ENCODE results near the gene CSNK1D. TPM values are rescaled to one million over a fixed set of nuclear protein-coding genes. Genes with fewer than 3 reads are reported as not detected.

The CSNK1D gene
- total RNA-seq, 2 experiments from 2014 or later, result 110 to 115 TPM

- Mint-ChIP-seq H3K27me3 (no peaks in the 10 kb centered on the region), H3K4me3 (peak overlapping the region; percentile 87), H3K36me3 (peaks cover 6% of the 10 kb centered on the region), H3K27ac (peak overlapping the region; percentile 72), H3K9me3 (no peaks in the 10 kb centered on the region), H3K4me1 (peaks cover 5% of the 10 kb centered on the region)
- DNase-seq, result no peak
Measured at GRCh38 chr17:82229698-82230608, 43.5 kb downstream of the CSNK1D start.

- no peaks in the 10 kb centered on the region for H3K27me3 Mint-ChIP-seq
- no peaks in the 10 kb centered on the region for H3K9me3 Mint-ChIP-seq
- peak within 1 kb of the TSS; percentile 87 for H3K4me3 Mint-ChIP-seq
- peaks cover 5% of the 10 kb centered on the region for H3K4me1 Mint-ChIP-seq
- peaks cover 8% of the 10 kb centered on the region for H3K36me3 Mint-ChIP-seq
- H3K27ac Mint-ChIP-seq, result peak within 1 kb of the TSS; percentile 79
- DNase-seq, result peak; percentile 80
Measured at GRCh38 chr17:82228842-82229697, 44.4 kb downstream of the CSNK1D start, which contains the start of gene SLC16A3. SLC16A3 (plus strand) TSS chr17:82229042; CDS start chr17:82236009, 6,967 bp downstream.

GRCh38 chr17:82228278-82228841 is 45.1 kb downstream of the CSNK1D start:
- Mint-ChIP-seq H3K27me3 (no peaks in the 10 kb centered on the region), H3K36me3 (peaks cover 8% of the 10 kb centered on the region), H3K27ac (peak overlapping the region; percentile 79), H3K4me1 (peaks cover 5% of the 10 kb centered on the region), H3K4me3 (peak overlapping the region; percentile 82), H3K9me3 (no peaks in the 10 kb centered on the region)
- DNase-seq, result peak; percentile 63

GRCh38 chr17:82227629-82228277 is 45.7 kb downstream of the CSNK1D start:
- H3K27ac Mint-ChIP-seq, result peak overlapping the region; percentile 79
- no peak for DNase-seq
- no peaks in the 10 kb centered on the region for H3K9me3 Mint-ChIP-seq
- no peaks in the 10 kb centered on the region for H3K27me3 Mint-ChIP-seq
- peaks cover 8% of the 10 kb centered on the region for H3K36me3 Mint-ChIP-seq
- peaks cover 5% of the 10 kb centered on the region for H3K4me1 Mint-ChIP-seq
- peak overlapping the region; percentile 82 for H3K4me3 Mint-ChIP-seq

GRCh38 chr17:82226809-82227628 is 46.5 kb downstream of the CSNK1D start:
- H3K36me3 Mint-ChIP-seq, result peaks cover 8% of the 10 kb centered on the region
- no peak for DNase-seq
- H3K4me1 Mint-ChIP-seq, result peaks cover 5% of the 10 kb centered on the region
- peak overlapping the region; percentile 40 for H3K4me3 Mint-ChIP-seq
- no peak overlapping the region for H3K27ac Mint-ChIP-seq
- H3K27me3 Mint-ChIP-seq, result no peaks in the 10 kb centered on the region
- H3K9me3 Mint-ChIP-seq, result no peaks in the 10 kb centered on the region

GRCh38 chr17:82226146-82226808 is 47.2 kb downstream of the CSNK1D start:
- Mint-ChIP-seq H3K4me3 (no peak overlapping the region), H3K4me1 (peaks cover 5% of the 10 kb centered on the region), H3K36me3 (peaks cover 8% of the 10 kb centered on the region), H3K27me3 (no peaks in the 10 kb centered on the region), H3K27ac (no peak overlapping the region), H3K9me3 (no peaks in the 10 kb centered on the region)
- no peak for DNase-seq

- Mint-ChIP-seq H3K27me3 (no peaks in the 10 kb centered on the region), H3K27ac (no peak overlapping the region), H3K4me1 (peaks cover 5% of the 10 kb centered on the region), H3K9me3 (no peaks in the 10 kb centered on the region), H3K36me3 (peaks cover 8% of the 10 kb centered on the region), H3K4me3 (no peak overlapping the region)
- DNase-seq, result no peak
Measured at GRCh38 chr17:82225368-82226029, 48.0 kb downstream of the CSNK1D start.

- Mint-ChIP-seq H3K9me3 (no peaks in the 10 kb centered on the region), H3K4me3 (no peak overlapping the region), H3K27ac (no peak overlapping the region), H3K36me3 (peaks cover 2% of the 10 kb centered on the region), H3K4me1 (peaks cover 2% of the 10 kb centered on the region), H3K27me3 (no peaks in the 10 kb centered on the region)
- DNase-seq, result no peak
Measured at GRCh38 chr17:82224666-82225065, 48.8 kb downstream of the CSNK1D start.

- Mint-ChIP-seq H3K27ac (no peak overlapping the region), H3K4me3 (no peak overlapping the region), H3K36me3 (peaks cover 2% of the 10 kb centered on the region)
Measured at GRCh38 chr17:82223517-82223916, 50.0 kb downstream of the CSNK1D start.

GRCh38 chr17:82222816-82223215 is 50.7 kb downstream of the CSNK1D start:
- no peak for DNase-seq
- Mint-ChIP-seq H3K4me3 (no peak overlapping the region), H3K36me3 (peaks cover 2% of the 10 kb centered on the region), H3K27me3 (no peaks in the 10 kb centered on the region), H3K9me3 (no peaks in the 10 kb centered on the region), H3K27ac (no peak overlapping the region), H3K4me1 (no peaks in the 10 kb centered on the region)

More at GRCh38 chr17:82223517-82223916, 50.0 kb downstream of the CSNK1D start:
- peaks cover 2% of the 10 kb centered on the region for H3K4me1 Mint-ChIP-seq
- H3K27me3 Mint-ChIP-seq, result no peaks in the 10 kb centered on the region
- no peak for DNase-seq
- no peaks in the 10 kb centered on the region for H3K9me3 Mint-ChIP-seq

GRCh38 chr17:82221341-82221902 is 52.1 kb downstream of the CSNK1D start:
- H3K27me3 Mint-ChIP-seq, result no peaks in the 10 kb centered on the region
- peaks cover 2% of the 10 kb centered on the region for H3K36me3 Mint-ChIP-seq
- H3K27ac Mint-ChIP-seq, result no peak overlapping the region
- H3K4me1 Mint-ChIP-seq, result peaks cover 2% of the 10 kb centered on the region
- DNase-seq, result no peak
- H3K9me3 Mint-ChIP-seq, result no peaks in the 10 kb centered on the region
- H3K4me3 Mint-ChIP-seq, result no peak overlapping the region

GRCh38 chr17:82219753-82220709 is 53.5 kb downstream of the CSNK1D start:
- no peak for DNase-seq
- no peaks in the 10 kb centered on the region for H3K27me3 Mint-ChIP-seq
- H3K4me1 Mint-ChIP-seq, result peaks cover 9% of the 10 kb centered on the region
- peaks cover 2% of the 10 kb centered on the region for H3K36me3 Mint-ChIP-seq
- H3K27ac Mint-ChIP-seq, result no peak overlapping the region
- no peaks in the 10 kb centered on the region for H3K9me3 Mint-ChIP-seq
- no peak overlapping the region for H3K4me3 Mint-ChIP-seq

All from activated naive CD8-positive, alpha-beta T cell treated with anti-CD3 and anti-CD28 coated beads for 36 hours (primary cell).